Measurements from ENCODE around the gene BPGM.

Gene BPGM

DNA sequence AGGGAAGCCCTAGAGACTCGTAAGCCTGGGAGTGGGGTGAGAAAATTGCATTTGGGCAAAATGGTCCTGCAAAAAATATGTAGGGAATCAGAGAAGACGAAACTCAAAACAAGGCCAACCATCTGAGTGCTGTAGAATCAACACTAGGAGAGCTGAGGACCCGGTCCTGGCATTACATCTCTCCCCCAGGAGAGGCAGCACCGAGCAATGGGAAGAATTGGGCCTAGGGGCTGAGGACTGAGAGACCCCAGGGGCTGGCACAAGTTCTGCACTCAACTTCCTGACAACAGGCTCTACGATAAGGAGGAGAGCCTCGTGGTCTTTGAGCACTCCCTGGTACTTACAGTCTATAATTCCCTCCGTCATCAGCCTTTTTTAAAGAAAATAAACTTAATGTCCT, 47.6 kb downstream of the BPGM start:
- Histone ChIP-seq H3K4me1 (ENCODE audit: control insufficient read depth, insufficient read depth, low read length) (peaks cover 4% of the 10 kb centered on the region), H3K36me3 (ENCODE audit: control insufficient read depth, insufficient read depth, low read length) (no peaks in the 10 kb centered on the region), H3K9ac (ENCODE audit: low read length) (no peak overlapping the region), H3K9me3 (ENCODE audit: control insufficient read depth, low read length) (no peaks in the 10 kb centered on the region), H3K4me3 (ENCODE audit: low read length) (no peak overlapping the region), H3K27me3 (ENCODE audit: control insufficient read depth, insufficient read depth, low read length) (peaks cover 2% of the 10 kb centered on the region)

DNA sequence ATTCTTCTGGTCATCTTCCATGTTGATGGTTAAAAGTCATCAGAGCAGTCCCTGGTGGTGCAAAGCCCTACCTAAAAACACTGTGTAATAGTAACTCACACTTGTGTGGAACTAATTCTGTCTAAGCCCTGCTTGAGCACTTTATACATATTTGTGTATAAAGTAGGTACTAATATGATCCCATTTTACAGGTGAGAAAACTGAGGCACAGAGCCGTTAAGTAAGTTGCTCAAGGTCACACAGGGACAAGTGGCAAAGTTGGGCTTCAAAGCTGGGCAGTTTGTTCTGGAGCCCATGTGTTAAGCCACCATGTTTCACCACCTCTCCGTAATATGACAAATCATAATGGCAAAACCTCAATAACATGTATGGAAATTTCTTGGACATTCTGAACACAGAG, 48.1 kb downstream of the BPGM start:
- Histone ChIP-seq H3K9ac (ENCODE audit: low read length) (no peak overlapping the region), H3K4me1 (ENCODE audit: control insufficient read depth, insufficient read depth, low read length) (peaks cover 4% of the 10 kb centered on the region), H3K27me3 (ENCODE audit: control insufficient read depth, insufficient read depth, low read length) (peaks cover 2% of the 10 kb centered on the region), H3K9me3 (ENCODE audit: control insufficient read depth, low read length) (no peaks in the 10 kb centered on the region), H3K4me3 (ENCODE audit: low read length) (no peak overlapping the region), H3K36me3 (ENCODE audit: control insufficient read depth, insufficient read depth, low read length) (no peaks in the 10 kb centered on the region)

DNA sequence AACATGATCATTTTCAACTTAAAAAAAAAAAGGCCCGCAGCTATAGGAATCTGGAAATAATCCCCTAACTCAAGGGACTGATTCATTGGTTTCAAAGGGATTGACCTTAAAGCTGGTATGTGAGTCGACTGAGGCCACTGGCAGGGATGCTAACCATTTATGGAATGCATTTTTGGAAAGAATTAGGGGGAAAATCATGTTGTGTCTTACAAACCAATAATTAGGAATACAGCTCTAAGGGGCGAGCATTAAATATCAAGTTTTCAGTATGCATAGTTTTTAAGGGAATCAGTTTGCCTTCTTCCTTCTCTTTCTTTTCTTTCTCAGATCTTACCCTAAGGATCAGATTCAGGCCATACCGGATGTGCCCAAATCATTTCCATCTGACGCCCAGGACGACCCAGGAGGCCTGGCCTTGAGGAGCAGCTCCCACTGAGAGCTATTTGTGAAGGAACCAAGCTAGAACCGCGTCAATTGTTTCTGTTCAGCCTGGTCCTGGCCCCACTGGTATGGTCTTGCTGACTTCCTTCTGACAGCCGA, 48.7 kb downstream of the BPGM start:
- no peak overlapping the region for H3K9ac ChIP-seq (ENCODE audit: low read length)
- H3K9me3 ChIP-seq (ENCODE audit: control insufficient read depth, low read length) = no peaks in the 10 kb centered on the region
- peaks cover 2% of the 10 kb centered on the region for H3K27me3 ChIP-seq (ENCODE audit: control insufficient read depth, insufficient read depth, low read length)
- H3K36me3 ChIP-seq (ENCODE audit: control insufficient read depth, insufficient read depth, low read length) = no peaks in the 10 kb centered on the region
- H3K4me1 ChIP-seq (ENCODE audit: control insufficient read depth, insufficient read depth, low read length) = peaks cover 4% of the 10 kb centered on the region
- H3K4me3 ChIP-seq (ENCODE audit: low read length) = no peak overlapping the region

DNA sequence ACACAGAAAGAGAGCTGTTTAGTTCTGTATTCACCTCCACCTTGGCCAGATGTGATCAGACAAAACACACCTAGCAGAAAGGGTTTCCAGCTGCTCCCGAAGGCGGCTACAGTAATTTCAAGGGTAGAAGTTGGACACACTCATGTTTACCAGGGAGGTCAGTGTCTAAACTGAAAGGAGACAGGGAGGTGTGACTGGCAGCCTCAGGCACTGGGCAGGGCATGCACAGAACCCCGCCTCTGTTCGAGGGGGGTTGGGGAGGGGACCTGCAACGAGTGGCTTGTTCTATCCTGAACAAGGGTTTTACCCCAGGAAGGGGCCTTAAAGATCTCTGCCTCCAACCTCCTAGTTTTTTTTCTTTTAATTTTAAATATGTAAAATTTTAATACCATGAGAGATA, 49.6 kb downstream of the BPGM start:
- no peak overlapping the region for H3K9ac ChIP-seq (ENCODE audit: low read length)
- H3K27me3 ChIP-seq (ENCODE audit: control insufficient read depth, insufficient read depth, low read length) = no peaks in the 10 kb centered on the region
- no peaks in the 10 kb centered on the region for H3K36me3 ChIP-seq (ENCODE audit: control insufficient read depth, insufficient read depth, low read length)
- H3K9me3 ChIP-seq (ENCODE audit: control insufficient read depth, low read length) = no peaks in the 10 kb centered on the region
- H3K4me1 ChIP-seq (ENCODE audit: control insufficient read depth, insufficient read depth, low read length) = no peaks in the 10 kb centered on the region
- H3K4me3 ChIP-seq (ENCODE audit: low read length) = no peak overlapping the region

DNA sequence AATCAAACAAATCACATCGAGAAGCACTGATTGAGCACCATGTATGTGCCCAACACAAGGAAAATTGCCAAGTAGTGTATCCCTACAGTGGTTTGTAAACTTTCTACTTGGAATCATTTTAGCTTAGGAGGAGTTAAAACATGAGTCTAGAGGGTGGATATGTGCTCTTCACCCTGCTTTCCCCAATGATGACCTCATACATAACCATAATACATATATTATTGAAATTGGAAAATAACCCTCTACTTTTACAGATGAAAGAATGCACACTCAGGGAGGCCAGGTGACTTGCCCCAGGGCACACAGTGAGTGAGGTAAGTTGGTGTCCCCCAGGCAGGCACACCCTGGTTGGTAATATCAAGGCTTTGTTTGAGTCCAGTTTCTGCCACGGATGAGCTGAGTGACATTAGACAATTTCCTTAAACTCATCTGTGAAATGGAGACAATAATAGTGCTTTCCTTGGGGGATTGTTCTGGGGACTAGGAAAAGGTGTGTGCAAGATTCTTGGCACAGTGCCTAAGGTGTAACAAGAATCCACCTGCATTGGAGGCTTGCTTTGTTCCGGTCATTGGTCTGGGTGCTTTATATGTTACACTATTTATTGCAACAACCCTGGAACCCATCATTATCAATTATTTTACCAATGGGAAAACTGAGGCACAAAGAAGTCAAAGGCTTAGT, 50.7 kb downstream of the BPGM start:
- Histone ChIP-seq H3K27me3 (ENCODE audit: control insufficient read depth, insufficient read depth, low read length) (no peaks in the 10 kb centered on the region), H3K4me1 (ENCODE audit: control insufficient read depth, insufficient read depth, low read length) (no peaks in the 10 kb centered on the region), H3K9me3 (ENCODE audit: control insufficient read depth, low read length) (no peaks in the 10 kb centered on the region), H3K9ac (ENCODE audit: low read length) (no peak overlapping the region), H3K4me3 (ENCODE audit: low read length) (no peak overlapping the region), H3K36me3 (ENCODE audit: control insufficient read depth, insufficient read depth, low read length) (no peaks in the 10 kb centered on the region)

DNA sequence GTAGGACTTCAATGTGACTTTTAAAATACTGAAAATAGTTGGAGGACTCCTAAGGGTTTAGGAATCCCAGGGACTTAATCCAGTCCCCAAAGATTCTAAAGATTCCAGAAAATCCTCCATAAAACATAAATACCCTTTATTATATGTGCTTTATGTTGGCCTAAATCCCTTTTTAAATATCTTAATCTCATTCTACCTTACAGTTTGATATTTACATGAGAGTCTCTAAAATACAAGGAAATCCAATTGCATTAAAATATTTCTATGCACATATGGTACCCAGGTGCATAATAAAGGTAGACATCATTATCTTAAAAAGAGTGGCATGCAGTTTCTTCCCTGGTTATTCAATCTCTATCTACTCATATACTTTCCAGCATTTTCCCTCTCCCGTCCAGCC, 51.8 kb downstream of the BPGM start:
- no peak overlapping the region for H3K9ac ChIP-seq (ENCODE audit: low read length)
- no peaks in the 10 kb centered on the region for H3K36me3 ChIP-seq (ENCODE audit: control insufficient read depth, insufficient read depth, low read length)
- no peaks in the 10 kb centered on the region for H3K27me3 ChIP-seq (ENCODE audit: control insufficient read depth, insufficient read depth, low read length)
- H3K4me1 ChIP-seq (ENCODE audit: control insufficient read depth, insufficient read depth, low read length) = no peaks in the 10 kb centered on the region
- no peak overlapping the region for H3K4me3 ChIP-seq (ENCODE audit: low read length)
- no peaks in the 10 kb centered on the region for H3K9me3 ChIP-seq (ENCODE audit: control insufficient read depth, low read length)

DNA sequence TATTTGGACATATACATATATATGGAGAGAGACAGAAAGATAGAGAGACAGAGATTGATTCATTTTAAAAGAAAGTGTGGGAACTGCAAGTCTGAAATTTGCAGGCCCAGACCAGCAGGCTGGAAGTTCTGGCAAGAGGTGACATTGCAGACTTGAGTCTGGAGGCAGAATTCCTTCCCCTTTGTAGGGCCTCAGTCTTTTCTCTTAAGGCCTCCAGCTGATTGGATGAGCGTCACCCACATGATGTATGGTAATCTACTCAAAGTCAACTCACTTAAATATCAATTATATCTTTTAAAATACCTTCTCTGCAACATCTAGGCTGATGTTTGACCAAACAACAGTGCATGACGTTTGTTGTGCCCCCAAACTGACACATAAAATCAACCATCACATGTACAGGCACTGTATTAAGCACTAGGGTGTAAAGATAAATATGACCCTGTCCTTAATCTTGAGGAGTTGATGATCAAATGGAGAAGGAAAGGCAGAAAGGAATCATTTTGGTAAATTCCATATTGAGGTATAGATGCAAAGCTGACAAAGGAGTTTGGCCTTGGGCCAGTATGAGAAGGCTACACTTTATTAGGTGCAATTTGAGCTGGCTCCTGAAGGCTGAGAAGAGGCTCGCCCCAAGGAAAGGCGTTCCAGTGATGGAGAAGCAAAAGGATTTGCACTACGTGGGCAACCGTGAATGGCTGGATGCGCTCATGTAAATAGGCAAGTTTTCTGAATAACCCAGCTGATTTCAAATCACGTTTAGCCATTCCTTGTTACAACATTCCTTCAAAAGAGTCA, 52.6 kb downstream of the BPGM start:
- Histone ChIP-seq H3K4me1 (ENCODE audit: control insufficient read depth, insufficient read depth, low read length) (no peaks in the 10 kb centered on the region), H3K27me3 (ENCODE audit: control insufficient read depth, insufficient read depth, low read length) (no peaks in the 10 kb centered on the region), H3K4me3 (ENCODE audit: low read length) (no peak overlapping the region), H3K36me3 (ENCODE audit: control insufficient read depth, insufficient read depth, low read length) (no peaks in the 10 kb centered on the region), H3K9ac (ENCODE audit: low read length) (no peak overlapping the region), H3K9me3 (ENCODE audit: control insufficient read depth, low read length) (no peaks in the 10 kb centered on the region)

DNA sequence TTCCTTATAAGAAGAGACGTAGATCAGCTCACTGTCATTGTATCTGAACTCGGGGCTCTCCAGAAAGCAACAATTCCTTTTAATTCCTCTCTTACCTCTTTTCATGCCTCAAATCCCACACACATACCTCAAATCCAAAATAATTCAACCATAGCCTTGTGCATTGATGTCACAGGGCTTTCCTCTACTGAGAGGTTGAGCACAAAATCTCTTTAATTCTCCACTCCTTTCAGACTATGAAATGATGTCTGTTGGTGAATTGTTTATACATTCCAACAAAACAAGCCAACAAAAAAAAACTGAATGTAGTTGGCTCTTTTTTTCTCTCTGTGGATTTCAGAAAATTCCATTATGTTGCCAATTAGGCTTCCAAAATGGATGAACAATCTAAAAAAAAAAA, 53.2 kb downstream of the BPGM start:
- no peak overlapping the region for H3K9ac ChIP-seq (ENCODE audit: low read length)
- H3K9me3 ChIP-seq (ENCODE audit: control insufficient read depth, low read length) = no peaks in the 10 kb centered on the region
- H3K36me3 ChIP-seq (ENCODE audit: control insufficient read depth, insufficient read depth, low read length) = no peaks in the 10 kb centered on the region
- H3K4me1 ChIP-seq (ENCODE audit: control insufficient read depth, insufficient read depth, low read length) = no peaks in the 10 kb centered on the region
- H3K4me3 ChIP-seq (ENCODE audit: low read length) = no peak overlapping the region
- H3K27me3 ChIP-seq (ENCODE audit: control insufficient read depth, insufficient read depth, low read length) = no peaks in the 10 kb centered on the region

DNA sequence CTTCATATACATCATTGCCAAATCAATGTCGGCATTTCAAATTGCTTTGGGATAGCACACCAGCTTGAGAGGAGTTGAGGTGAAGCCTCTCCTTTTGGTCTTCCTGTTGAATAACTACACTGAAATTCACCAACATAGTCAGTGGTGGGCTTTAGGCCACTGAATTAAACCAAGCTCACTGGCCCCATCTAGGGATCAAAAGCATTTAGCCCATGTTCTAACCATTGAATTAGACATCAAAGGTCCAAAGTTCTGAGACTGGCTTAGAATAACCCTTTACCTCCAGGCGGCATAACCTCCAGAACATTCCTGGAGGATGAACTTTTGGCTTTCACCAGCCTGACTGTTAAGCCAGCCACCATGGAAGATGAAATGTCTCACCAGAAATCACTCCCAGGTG, 54.6 kb downstream of the BPGM start:
- H3K9ac ChIP-seq (ENCODE audit: low read length) = no peak overlapping the region
- H3K36me3 ChIP-seq (ENCODE audit: control insufficient read depth, insufficient read depth, low read length) = no peaks in the 10 kb centered on the region
- H3K4me1 ChIP-seq (ENCODE audit: control insufficient read depth, insufficient read depth, low read length) = no peaks in the 10 kb centered on the region
- no peak overlapping the region for H3K4me3 ChIP-seq (ENCODE audit: low read length)
- H3K27me3 ChIP-seq (ENCODE audit: control insufficient read depth, insufficient read depth, low read length) = no peaks in the 10 kb centered on the region
- H3K9me3 ChIP-seq (ENCODE audit: control insufficient read depth, low read length) = no peaks in the 10 kb centered on the region

DNA sequence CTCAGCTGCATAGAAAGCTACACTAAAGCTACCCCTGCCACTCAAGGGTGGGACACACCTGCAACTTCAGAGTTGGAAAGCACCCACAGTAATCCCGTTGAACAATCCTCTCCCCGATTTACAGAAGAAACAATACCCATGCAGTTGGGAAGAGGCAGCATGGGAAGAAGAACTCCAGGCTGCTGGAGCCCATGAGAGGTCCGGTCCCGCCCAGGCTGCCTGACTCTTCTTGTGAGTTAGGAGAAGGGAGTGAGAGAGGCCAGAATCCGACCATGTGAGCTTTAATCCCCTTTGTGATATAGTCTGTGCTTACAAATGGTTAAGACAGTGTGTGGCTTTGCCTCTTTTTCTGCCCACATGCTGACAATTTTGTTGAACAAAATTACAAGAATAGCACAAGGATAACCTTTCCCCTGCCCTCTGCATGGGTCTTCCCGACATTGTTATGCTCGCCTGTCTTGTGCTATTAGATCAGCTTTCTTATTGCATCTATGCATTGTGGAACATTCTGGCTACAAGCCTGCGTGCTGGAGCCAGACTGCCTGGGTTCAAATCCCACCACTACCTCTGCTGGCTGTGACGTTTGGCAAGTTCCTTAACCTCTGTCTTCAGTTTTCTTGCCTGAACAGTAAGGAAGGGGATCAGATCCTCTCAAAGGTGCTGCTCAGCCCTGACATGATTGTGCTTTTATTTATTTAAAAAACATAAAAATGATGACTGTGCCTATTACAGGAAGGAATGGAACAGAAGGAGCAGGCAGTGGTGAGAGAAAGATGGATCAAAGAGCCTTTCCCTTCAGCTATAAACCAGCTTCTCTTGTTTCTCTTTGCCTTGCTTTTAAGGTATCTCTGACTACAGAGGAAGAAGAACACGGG, 56.0 kb downstream of the BPGM start:
- H3K4me1 ChIP-seq (ENCODE audit: control insufficient read depth, insufficient read depth, low read length) = no peaks in the 10 kb centered on the region
- H3K9ac ChIP-seq (ENCODE audit: low read length) = no peak overlapping the region
- no peaks in the 10 kb centered on the region for H3K9me3 ChIP-seq (ENCODE audit: control insufficient read depth, low read length)
- no peaks in the 10 kb centered on the region for H3K27me3 ChIP-seq (ENCODE audit: control insufficient read depth, insufficient read depth, low read length)
- H3K4me3 ChIP-seq (ENCODE audit: low read length) = no peak overlapping the region
- no peaks in the 10 kb centered on the region for H3K36me3 ChIP-seq (ENCODE audit: control insufficient read depth, insufficient read depth, low read length)

DNA sequence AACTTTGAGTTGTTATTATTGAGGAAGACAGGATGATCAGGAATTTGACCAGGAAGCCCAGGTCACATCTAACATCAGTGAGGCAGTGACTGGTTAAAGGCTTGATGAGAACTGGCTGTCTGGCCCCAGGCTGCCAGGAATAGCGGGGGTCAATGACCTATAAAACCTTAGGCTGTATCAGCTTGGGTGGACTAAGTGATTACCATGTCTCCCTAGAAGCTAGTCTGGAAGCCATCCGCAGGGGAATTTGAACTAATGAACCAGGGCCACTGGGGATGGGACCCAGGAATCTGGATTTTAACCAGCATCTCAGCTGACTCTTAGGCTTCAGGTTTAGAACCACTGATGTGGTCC, 56.6 kb downstream of the BPGM start:
- Histone ChIP-seq H3K4me3 (ENCODE audit: low read length) (no peak overlapping the region), H3K4me1 (ENCODE audit: control insufficient read depth, insufficient read depth, low read length) (no peaks in the 10 kb centered on the region), H3K9me3 (ENCODE audit: control insufficient read depth, low read length) (no peaks in the 10 kb centered on the region), H3K27me3 (ENCODE audit: control insufficient read depth, insufficient read depth, low read length) (no peaks in the 10 kb centered on the region), H3K36me3 (ENCODE audit: control insufficient read depth, insufficient read depth, low read length) (no peaks in the 10 kb centered on the region), H3K9ac (ENCODE audit: low read length) (no peak overlapping the region)

DNA sequence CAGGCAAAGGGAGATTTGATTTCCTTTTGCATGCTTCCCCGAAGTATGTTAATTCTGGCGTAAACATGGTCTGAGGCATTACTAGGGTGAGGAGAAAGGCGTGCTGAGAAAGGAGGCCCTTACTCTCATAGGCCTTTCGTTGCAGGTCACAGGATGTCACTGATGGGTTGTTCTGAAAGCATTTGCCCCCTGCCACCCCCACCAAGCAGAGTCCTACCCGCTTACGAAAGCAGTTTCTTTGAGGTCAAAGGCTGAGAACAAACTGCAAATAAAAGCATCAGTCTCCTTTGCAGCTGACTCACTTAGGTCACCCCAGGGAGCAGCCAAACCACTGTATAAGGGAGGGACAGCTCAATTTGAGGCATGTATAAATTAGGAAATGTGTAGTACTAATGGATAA, 57.1 kb downstream of the BPGM start:
- no peak overlapping the region for H3K4me3 ChIP-seq (ENCODE audit: low read length)
- no peaks in the 10 kb centered on the region for H3K9me3 ChIP-seq (ENCODE audit: control insufficient read depth, low read length)
- no peak overlapping the region for H3K9ac ChIP-seq (ENCODE audit: low read length)
- H3K36me3 ChIP-seq (ENCODE audit: control insufficient read depth, insufficient read depth, low read length) = no peaks in the 10 kb centered on the region
- no peaks in the 10 kb centered on the region for H3K27me3 ChIP-seq (ENCODE audit: control insufficient read depth, insufficient read depth, low read length)
- H3K4me1 ChIP-seq (ENCODE audit: control insufficient read depth, insufficient read depth, low read length) = no peaks in the 10 kb centered on the region

Measured in mucosa of stomach (tissue), 1 donor.